RPMI7951 (cell line): Measurements from ENCODE around the gene NTM. TPM values are rescaled to one million over a fixed set of nuclear protein-coding genes. Genes with fewer than 3 reads are reported as not detected.
"Not testable (repeated sequence)": the region's sequence is repeated elsewhere in the genome, so short reads cannot be mapped to it uniquely, and the experiment has no call there.

Experiments used
- DNase-seq: peaks from one replicate; pipeline ENCODE4 v3.0.0-alpha.2; 2012; ENCODE audit warnings: low read depth
- total RNA-seq: library from RNA; depleted of rRNA; stranded (reverse); fragments of >200 nt; shearing (Covaris generic); gene quantifications from 2 replicates; pipeline ENCODE4 v1.2.3, GENCODE V29; 2014

Gene NTM
- total RNA-seq, 1 experiment from 2014 or later: 47.8 TPM

GRCh38 chr11:131463649-131464425, 93.4 kb downstream of the NTM start:
- no peak for DNase-seq

- DNase-seq: no peak
Measured at GRCh38 chr11:131464461-131464860, 94.0 kb downstream of the NTM start.

GRCh38 chr11:131465039-131465438, 94.6 kb downstream of the NTM start:
- DNase-seq: no peak

GRCh38 chr11:131465746-131466145, 95.3 kb downstream of the NTM start:
- peak; percentile 3 for DNase-seq

GRCh38 chr11:131467645-131468394, 97.4 kb downstream of the NTM start:
- DNase-seq: no peak

GRCh38 chr11:131468565-131468964, 98.2 kb downstream of the NTM start:
- no peak for DNase-seq

- no peak for DNase-seq
Measured at GRCh38 chr11:131470216-131470925, 100.0 kb downstream of the NTM start.

GRCh38 chr11:131471976-131472375, 101.6 kb downstream of the NTM start:
- DNase-seq: no peak

- no peak for DNase-seq
Measured at GRCh38 chr11:131474947-131475346, 104.5 kb downstream of the NTM start.

- no peak for DNase-seq
Measured at GRCh38 chr11:131476266-131476665, 105.9 kb downstream of the NTM start.

- DNase-seq: no peak
Measured at GRCh38 chr11:131478341-131478740, 107.9 kb downstream of the NTM start.

- DNase-seq: no peak
Measured at GRCh38 chr11:131481303-131481702, 110.9 kb downstream of the NTM start.

- DNase-seq: no peak
Measured at GRCh38 chr11:131481971-131482370, 111.6 kb downstream of the NTM start.

GRCh38 chr11:131483453-131483852, 113.0 kb downstream of the NTM start:
- no peak for DNase-seq

GRCh38 chr11:131483877-131484276, 113.5 kb downstream of the NTM start:
- no peak for DNase-seq

GRCh38 chr11:131486100-131486499, 115.7 kb downstream of the NTM start:
- no peak for DNase-seq

- no peak for DNase-seq
Measured at GRCh38 chr11:131486937-131487635, 116.7 kb downstream of the NTM start.

- no peak for DNase-seq
Measured at GRCh38 chr11:131488238-131488637, 117.8 kb downstream of the NTM start.

- DNase-seq: peak; percentile 8
Measured at GRCh38 chr11:131491503-131491902, 121.1 kb downstream of the NTM start.

- no peak for DNase-seq
Measured at GRCh38 chr11:131495423-131495822, 125.0 kb downstream of the NTM start.

- not testable (repeated sequence) for DNase-seq
Measured at GRCh38 chr11:131497686-131498085, 127.3 kb downstream of the NTM start.

GRCh38 chr11:131498631-131499160, 128.3 kb downstream of the NTM start:
- no peak for DNase-seq
